ENCODE data around the gene BCAS1.

BCAS1 gene

DNA sequence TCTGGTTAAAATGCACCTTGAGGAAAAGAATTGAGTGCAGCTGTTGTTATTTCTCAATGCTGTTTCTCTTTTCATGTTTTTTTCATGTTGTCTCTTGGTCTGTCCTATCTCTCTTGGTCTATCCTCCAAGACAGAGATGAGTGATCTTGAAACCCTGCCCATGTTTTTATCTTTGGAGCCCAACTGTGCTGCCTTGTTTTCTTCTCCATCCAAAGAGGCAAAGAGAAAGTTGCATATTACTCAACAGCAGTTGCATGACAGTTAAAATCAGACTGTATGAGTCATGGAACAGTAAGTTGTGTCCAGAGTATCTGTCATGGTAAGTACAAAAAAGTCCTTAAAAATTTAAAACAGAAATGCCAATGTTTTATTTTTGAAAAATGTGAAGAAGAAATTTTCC, 26.2 kb downstream of the BCAS1 start:
- no peak for DNase-seq

DNA sequence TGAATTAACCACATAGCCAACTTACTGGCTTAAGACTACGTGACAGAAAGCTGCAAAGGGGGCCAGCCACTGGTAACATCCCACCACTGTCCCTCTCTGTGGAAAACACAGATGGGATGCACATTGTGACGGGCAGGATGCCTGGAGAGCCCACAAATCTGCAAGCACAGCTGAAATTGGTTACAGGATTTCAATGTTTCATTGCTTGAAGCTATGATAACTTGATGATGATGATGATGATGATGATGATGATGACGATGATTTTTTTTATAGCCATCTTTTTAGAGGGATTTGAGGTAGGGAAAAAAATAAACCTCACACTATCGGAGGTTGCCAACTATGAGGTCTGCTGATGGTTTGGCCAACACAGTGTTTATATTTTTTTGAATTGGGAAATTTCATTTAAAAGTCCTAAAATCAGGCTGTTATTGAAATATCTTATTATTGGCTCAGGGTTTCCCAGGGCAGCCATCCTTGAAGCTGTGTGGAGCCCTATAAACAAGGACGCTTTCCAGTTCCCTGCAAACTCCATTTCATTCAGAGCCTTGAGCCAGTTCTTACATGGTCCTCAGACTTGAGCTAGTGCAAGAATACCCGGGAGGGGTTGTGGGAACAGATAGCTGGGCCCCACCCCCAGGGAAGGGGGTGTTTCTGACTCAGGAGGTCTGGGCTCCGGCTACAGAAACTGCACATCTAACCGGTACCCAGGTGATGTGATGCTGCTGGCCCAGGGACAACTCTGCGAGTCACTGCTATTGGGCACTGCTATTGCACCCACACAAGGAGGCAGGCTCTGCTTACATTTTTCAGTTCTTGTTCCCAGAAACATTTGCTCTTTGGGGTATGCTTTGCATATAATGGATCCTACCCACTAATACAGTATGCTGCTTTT, 27.1 kb downstream of the BCAS1 start:
- DNase-seq, result peak; percentile 3

DNA sequence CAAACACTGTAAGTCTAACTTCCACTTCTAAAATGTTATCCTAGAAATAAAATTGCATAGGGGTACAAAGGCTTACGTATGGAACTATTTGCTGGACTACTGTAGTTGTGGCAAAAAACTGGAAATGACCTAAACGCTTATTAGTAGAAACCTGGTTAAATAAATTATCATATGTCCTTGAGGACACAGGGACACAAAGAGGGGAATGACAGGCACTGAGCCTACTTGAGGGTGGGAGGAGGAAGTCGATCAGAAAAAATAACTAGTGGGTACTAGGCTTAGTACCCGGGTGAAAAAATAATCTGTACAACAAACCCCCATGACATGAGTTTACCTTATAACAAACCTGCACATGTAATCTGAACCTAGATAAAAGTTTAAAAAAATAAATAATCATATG, 28.4 kb downstream of the BCAS1 start:
- no peak for DNase-seq

DNA sequence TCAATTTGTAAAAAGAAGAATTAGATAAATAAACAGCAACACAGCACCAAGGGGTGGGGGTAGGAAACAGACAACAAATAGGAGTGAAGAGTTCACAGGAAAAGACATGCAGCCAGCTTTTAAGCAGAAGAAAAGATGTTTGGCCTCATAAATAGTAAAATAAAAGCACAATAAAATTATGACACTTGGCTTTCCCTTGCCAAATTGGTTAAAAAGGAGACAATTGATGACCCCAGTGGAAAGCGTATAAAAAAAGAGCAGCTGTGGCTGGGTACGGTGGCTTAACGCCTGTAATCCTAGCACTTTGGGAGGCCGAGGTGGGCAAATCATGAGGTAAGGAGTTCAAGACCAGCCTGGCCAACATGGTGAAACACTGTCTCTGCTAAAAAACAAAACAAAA, 29.1 kb downstream of the BCAS1 start:
- no peak for DNase-seq

DNA sequence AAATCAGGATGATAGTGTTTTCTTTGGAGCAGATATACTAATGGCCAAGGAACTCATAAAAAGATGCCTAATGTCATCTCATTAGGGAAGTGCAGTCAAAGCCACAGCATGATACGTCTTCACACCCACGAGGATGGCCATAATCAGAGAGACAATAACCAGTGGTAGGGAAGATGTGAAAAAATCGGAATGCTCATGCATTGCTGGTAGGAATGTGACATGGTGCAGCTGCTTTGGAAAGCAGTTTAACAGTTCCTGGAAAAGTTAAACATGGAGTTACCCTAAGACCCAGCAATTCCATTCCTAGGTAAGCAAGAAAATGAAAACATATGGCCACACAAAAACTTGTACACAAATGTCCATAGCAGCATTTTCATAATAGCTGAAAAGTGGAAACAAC, 29.9 kb downstream of the BCAS1 start:
- no peak for DNase-seq

DNA sequence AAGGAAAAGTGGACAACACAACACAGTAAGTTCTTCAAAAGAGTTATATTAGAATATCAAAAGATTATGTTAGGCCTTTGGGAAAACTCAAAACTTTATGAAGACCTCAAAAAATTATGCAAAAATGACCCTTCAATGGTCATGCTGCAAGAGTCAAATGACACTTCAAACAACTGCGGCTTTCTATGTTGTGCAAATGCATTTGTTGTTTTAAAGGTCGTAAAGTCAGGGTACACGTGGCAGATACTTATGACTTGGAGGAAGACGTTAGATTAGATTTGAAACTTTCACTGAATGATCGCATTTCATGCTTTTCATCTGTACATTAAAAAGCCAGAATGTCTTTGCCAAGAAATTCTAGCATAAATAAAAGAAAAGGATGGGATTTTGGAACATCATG, 31.4 kb downstream of the BCAS1 start:
- no peak for DNase-seq

DNA sequence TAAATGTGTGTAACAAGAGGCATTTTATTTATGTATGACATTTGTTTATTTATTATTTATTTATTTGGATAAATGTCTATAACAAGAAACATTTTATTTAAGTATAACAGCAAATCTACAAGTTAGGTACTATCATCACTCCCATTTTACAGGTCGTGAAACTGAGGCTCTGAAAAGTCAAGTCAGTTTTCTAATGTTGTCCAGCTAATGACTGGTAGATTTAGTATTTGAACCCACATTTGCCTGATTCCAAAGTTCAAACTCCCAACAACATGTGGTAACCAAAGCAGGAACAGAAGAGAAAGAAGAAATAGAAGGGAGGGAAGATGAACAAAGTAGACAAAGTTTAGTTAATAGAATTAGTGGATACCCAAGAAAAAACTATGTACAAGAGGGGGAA, 32.9 kb downstream of the BCAS1 start:
- no peak for DNase-seq

DNA sequence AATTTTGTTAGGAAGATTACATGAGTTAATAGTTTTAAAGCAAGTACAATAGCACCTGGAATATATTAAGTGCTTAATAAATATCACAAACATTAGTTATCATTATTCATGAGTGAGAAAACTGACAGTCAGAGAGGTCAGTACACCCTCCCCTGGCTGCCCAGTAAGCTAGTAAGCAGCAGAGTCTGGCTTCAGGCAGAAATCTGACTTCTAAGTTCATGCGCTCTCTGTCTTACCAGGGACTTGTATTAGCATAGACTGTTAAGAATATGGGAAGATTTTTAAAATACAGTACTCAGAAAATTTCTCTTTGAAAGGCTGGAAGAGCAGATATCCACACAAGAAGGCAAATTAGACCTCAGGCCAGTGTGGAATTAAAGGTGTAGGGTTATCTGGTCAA, 40.8 kb downstream of the BCAS1 start:
- no peak for DNase-seq

DNA sequence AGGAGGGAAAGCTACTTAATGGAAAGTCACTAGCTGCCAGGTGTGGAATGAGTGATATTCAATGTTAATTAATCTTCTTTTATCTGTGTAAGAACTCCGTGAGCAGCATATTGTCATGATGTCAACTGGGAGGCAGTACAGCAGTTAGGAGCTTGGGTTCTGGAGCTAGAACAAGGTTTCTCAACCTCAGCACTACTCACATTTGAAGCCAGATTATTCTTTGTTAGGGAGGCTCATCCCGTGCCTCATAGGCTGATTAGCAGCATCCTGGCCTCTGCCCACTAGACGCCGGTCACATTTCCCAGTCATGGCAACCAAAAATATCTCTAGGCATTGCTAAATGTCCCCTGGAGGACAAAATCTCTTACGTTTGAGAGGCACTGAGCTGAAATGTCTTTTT, 41.2 kb downstream of the BCAS1 start:
- no peak for DNase-seq

DNA sequence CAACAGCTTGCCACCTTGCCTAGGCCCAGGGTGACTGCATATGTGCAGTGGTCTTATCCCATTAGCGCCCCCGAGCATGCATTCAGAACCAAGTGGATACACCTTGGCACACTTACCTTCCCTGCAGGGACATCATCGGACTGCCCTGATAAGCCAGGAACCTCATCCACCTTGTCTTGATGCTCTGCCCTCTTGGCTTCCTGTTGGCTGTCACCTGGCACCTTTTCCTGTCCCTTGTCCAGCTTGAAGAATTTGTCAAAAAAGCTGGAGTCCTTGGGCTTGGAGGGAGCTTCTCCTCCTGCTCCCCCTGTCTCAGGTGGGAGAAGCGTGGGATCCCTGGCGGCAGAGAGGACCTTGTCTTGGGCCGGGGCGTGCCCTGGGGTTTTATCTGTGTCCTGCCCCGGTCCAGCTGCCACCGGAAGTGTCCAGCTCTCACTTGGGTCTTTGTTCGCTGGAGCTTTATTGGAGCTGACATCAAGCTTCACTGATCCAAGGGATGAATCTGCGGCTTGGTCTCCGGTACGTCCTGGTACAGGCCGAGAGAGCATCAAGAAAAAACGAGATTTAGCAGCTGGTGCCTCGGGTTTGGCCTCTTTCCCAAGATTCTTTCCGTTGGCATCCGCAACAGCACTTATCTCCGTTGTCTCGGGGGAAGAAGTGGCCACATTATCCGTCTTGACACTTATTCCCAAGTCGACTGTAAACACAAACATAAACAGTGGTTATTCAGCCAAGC, 42.0 kb downstream of the BCAS1 start:
- DNase-seq, result no peak

DNA sequence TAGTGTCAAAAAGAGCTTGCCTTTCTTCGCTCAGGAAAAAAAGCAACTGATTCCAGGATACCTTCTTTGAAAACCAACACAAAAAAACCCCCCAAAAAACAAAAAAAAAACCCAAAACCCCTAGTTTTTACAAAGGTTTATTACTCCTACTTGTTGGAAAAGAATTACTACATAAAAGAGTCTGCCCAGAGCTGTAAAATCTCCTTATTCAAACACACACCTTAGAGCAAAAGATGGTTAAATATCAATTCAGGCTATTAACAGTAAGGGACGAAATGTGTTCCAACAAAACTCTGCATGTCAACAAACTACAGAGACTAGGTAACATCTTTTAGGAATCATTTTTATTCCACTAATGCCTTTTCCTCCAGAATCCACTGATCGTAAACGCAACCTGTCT, 42.7 kb downstream of the BCAS1 start:
- no peak for DNase-seq

DNA sequence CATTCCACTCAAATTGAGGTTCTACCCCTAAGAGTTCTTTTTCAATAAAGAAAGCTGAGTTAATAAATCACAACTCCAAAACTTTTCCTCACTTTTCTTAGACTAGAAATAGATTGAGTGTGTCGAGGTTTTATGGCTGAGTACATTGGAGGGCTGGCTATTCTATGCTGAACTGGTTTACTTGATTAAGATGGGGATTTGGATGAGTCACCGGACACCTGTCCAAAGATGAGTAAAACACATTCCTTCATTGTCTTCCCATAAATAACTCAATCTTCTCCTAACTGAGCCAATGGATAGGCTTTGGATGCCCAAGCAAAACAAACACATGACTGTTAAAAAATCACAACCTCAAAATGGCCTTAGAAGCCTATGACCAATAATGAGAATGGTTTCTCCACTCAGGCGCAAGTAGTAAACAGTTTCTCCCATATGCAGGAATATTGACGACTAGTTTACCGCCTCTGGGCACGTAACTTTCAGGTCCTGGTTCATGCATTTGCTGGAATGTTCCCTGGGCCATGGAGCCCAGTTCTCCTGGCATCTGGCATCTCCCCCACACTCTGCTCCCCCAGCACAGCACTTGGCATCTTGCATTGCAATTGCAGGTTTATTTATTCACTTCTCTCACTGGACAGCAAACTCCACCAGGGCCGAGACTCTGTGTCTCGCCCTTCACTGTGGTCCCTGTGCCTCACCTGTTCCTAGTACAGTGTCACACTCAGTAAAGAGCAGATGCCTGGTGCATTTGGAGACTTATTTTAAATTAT, 43.9 kb downstream of the BCAS1 start:
- no peak for DNase-seq

DNA sequence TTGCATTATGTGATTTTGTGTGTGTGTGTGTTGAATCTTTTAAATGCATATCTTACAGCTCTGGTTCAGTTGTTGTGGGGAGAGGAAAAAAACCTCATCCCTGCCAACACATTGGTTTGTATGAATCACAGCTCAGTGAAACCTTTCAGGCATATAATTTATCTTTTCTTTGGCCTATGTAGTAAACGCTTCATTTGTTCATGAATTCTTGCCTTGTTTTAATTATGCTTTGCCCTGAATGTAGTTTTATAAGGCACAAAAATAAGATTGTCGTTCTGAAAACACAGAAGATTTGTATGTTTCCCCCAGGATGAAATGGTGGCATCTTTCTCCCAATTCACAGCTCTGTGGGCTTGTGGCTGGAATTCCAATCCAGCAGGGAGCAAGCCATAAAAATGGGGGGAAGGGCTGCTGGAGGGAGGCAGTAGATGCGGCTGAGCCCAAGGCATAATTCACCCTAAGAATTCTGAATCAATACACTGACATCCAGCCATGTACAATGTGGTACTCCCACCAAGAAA, 45.1 kb downstream of the BCAS1 start:
- no peak for DNase-seq

DNA sequence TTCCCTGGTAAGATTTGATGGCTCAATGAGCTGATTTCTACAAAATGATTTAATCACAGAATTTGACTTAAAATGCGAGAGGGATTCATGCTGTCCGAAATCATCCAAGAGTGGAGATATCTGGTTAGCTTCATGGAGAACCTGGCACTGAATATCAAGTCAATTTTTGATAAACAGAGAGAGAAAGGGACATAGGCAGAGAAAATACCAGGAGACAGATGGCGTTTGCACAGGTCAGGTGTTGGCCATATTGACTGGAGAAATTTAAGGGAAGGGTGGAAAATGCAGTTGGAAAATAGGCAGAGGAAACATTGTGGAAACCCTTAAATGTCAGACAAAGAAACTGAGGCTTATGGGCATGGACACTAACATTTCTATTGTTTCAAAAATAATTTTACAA, 47.0 kb downstream of the BCAS1 start:
- DNase-seq, result no peak

DNA sequence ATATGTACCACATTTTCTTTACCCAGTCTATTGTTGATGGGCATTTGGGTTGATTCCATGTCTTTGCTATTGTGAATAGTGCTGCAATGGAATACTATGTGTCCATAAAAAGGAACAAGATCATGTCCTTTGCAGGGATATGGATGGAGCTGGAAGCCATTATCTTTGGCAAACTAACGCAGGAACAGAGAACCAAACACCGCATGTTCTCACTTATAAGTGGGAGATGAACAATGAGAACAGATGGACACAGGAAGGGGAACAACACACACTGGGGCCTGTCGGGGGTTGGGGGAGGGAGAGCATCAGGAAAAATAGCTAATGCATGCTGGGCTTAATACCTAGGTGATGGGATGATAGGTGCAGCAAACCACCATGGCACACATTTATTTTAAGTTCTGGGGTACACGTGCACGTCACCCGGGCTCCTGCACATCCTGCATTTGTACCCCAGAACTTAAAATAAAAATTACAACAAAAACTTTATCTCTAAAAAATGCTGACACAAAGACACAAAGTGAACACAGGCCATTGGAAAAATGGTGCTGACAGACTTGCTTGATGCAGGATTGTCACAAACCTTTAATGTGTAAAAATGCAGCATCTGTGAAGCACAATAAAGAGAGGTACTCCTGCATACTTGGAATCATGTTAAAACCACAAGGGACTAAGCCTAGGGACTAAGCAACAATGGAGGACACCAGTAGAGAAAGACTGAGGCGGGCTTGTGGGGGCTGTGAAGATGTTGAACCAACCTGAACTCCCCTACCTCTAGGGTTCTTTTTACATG, 48.8 kb downstream of the BCAS1 start:
- DNase-seq, result no peak

DNA sequence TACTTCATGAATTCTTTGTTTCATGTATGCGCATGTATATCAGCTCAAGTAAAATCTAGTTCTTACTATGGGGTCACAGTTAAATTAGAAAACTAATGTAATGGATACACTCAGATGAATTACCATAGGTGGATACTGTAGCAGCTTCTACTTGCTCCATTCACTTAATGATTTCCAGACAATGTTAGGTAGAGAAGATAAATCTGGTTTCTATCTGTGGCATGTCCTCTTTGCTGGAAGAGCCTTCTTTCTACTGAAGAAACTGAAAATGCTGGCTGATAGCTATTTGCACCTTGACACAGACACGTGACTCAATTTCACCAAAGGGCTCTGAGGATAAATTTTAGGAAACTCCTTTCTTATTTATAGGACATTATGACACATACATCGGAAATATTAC, 49.5 kb downstream of the BCAS1 start:
- no peak for DNase-seq

DNA sequence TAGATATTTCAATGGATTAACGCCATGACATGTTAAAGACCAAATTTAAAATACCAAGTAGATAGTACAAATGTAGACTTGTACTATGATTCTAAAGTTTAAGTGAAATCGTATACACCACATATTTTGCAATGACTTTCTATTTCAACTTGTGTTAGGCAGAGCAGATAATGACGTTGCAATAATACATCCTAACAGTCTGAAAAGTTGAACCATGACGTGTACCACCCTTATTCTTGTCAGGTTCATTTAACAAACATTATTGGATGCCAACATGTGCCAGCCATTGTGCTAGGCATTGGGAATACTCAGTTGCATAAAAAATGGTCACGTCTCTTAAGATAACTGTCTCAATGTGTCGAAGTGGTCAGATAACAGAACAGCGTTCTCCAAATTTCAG, 50.0 kb downstream of the BCAS1 start:
- no peak for DNase-seq

DNA sequence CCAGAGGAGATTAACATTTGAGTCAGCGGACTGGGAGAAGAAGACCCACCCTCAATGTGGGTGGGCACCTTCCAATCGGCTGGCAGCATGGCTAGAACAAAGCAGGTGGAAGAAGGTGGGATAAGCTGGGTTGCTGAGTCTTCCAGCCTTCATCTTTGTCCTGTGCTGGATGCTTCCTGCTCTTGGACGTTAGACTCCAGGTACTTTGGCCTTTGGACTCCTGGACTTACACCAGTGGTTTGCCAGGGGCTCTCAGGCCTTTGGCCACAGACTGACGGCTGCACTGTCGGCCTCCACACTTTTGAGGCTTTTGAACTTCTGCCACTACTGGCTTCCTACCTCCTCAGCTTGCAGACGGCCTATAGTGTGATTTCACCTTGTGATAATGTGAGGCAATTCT, 50.8 kb downstream of the BCAS1 start:
- DNase-seq, result no peak

DNA sequence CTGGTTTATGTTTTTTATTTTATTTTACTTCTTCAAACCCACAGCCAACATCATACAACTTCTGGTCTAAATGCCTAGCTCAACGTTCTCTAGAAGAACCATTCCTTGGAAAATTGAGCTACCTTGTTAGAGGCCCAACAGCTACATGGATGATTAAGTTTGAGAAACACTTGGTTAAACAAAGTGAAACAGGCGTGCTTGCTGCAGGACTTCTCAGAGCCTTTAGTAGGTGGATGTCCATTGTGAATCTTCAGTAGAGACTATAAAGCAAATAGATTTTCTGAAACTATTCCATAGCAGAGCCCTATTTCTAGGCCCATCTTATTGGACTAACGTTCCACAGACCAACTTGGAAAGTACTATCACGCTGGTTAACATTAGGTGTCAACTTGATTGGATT, 51.3 kb downstream of the BCAS1 start:
- DNase-seq, result no peak

DNA sequence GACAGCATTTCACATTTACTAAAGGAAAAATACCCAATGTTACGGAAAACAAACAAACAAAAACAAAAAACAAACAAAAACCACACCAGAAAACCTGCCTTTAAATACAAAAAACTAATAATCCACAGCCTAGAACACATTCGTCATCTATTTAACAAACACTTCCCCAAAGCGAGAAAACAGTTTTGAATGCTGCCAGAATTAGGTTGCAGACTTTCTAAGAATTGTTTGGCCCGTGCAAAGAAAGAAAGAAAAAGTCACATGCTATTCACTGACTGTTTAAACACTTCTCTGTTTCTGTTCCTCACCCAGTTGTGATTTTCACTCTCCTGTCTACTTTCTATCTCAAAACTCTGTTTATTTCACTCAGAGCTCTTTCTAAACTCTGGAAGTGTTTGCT, 52.5 kb downstream of the BCAS1 start:
- DNase-seq, result no peak

DNA sequence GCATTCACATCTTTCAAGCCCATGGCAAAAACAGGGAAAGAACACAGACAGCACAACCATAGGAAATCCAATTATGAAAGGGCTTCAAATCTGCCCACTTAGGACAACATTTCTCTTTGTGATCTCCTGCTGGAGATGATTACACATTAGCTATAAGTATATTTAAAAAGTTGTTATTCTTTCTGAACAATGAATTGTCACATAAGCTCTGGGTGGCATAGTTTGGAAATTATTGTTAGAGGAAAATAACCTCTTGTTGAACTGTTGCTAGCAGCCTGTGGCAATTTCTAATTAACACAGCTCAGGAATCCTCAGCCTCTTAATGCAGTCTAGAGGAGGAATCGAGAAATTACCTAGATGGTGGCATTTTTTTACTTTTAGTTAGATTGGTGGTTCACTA, 54.9 kb downstream of the BCAS1 start:
- DNase-seq, result no peak

DNA sequence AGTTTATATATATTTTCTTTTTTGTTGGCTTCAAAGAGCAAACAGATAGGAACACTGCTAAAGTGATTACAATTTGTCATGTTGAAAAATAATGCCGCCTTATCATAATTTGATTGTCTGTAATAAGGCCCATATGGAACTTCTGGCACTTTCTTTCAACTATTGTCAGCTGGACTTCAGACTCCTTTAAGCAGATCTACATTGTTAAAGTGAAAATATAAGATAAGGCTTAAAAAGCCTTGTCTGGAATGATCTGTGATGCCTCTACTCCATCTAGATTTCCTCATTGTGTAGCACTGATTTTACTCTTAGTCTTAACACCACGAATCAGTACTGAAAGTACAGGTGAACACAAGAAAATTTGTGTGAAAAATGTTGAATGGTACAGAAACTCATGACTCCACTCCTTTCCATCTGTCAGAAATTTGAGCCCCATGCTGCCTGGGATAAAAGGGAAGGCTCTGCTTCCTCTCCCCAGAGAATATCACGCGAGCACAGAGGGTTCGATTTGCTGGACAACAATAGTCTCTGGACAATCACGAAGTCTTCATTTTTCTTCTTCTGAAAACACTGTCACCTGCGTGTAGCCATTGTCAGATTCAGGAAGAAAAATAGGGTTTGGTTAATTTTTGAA, 56.0 kb downstream of the BCAS1 start:
- no peak for DNase-seq
